HG02852 (cell line): Measurements from ENCODE around the gene SLC23A3.

Experiments used
- ATAC-seq: cut with Tn5 transposase; IDR thresholded peaks from one replicate; pipeline ENCODE4 v1.9.1; 2021; ENCODE audit warnings: mild to moderate bottlenecking, moderate library complexity; ENCODE audit not compliant: unreplicated experiment

The SLC23A3 gene

GRCh38 chr2:219116776-219117646 is 52.8 kb downstream of the SLC23A3 start:
- ATAC-seq: no peak

DNA sequence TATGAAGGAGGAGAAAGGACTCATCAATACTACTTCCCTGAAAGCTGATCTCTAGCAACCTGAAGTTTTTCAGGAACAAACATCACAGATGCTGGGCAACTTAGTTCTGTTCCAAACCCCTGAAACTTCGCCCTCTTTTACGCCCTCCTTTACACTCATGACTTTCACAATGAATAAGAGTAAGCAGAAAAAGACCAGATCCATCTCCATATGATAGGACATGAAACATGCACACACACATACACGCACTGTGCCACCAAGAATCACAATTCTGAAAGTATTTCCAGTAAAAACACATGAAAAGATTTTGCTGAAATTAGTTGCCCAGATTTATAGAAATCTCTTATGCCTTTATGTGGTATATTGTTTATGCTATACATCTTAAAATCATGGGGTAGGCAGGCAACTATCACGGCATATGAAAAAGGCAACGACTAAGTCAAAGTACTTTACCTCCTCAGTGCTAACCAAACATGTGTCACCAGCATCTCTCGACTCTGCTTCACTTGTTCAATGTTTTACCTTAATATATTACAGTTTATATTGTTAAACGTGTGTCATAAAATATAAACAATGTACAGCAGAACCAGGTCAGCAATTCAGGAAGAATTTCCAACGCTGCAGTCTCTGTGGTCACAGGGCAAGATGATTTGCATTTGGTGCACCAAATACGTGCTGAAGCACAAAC is 57.0 kb downstream of the SLC23A3 start:
- ATAC-seq: no peak

DNA sequence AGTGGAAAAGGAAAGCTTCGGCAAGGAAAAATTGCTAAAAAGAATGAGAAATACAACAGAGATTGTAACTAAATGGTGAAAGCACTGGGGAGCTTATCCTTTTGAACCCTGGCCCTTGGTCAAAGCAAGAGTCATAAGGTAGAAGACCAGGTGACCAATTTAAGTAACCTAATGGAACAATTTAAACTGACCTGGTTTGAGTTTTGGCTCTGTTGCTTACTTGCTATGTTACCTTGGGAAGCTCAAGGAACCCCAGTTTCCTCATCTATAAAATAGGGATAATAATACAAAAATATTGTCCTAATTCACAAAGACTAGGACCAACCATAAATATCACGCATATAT is 57.8 kb downstream of the SLC23A3 start:
- no peak for ATAC-seq
